HepG2 (cell line): Measurements from ENCODE around the gene ANXA10. TPM values are rescaled to one million over a fixed set of nuclear protein-coding genes. Genes with fewer than 3 reads are reported as not detected.
A peak's percentile ranks its signal among the peaks of the same experiment; 100 is the strongest.

Experiments used
- AHDC1 ChIP-seq: sonication (generic); formaldehyde crosslinking; IDR thresholded peaks from 2 replicates; pipeline ENCODE4 v1.5.1; 2020; ENCODE audit warnings: mild to moderate bottlenecking, missing genetic modification reagents, borderline replicate concordance
- ARID5B ChIP-seq: IDR thresholded peaks from 2 replicates; pipeline ENCODE4 v1.4.0; 2020; ENCODE audit warnings: mild to moderate bottlenecking, missing genetic modification reagents
- DPF2 ChIP-seq: sonication (generic); formaldehyde crosslinking; IDR thresholded peaks from 2 replicates; pipeline ENCODE4 v1.4.0; 2020; ENCODE audit warnings: mild to moderate bottlenecking, low read depth, missing genetic modification reagents, borderline replicate concordance
- ELF3 ChIP-seq: IDR thresholded peaks from 2 replicates; pipeline ENCODE4 v1.6.1; 2016; ENCODE audit warnings: missing genetic modification reagents, missing compliant biosample characterization
- EZH2 ChIP-seq: conservative IDR thresholded peaks from 2 replicates; pipeline ENCODE4 v1.6.1; 2012; ENCODE audit warnings: mild to moderate bottlenecking, low read depth, low read length, moderate library complexity
- FOXA3 ChIP-seq: IDR thresholded peaks from 2 replicates; pipeline ENCODE4 v1.6.1; 2016; ENCODE audit warnings: missing genetic modification reagents, missing compliant biosample characterization
- JDP2 ChIP-seq: sonication (generic); formaldehyde crosslinking; IDR thresholded peaks from 2 replicates; pipeline ENCODE4 v1.8.1; 2022; ENCODE audit warnings: missing genetic modification reagents, borderline replicate concordance
- NKX3-1 ChIP-seq: sonication (generic); formaldehyde crosslinking; IDR thresholded peaks from 2 replicates; pipeline ENCODE4 v1.5.0; 2020; ENCODE audit warnings: missing genetic modification reagents
- PHB2 ChIP-seq: fragments of 450-650 bp; IDR thresholded peaks from 2 replicates; pipeline ENCODE4 v1.6.1; 2018; ENCODE audit not compliant: partially characterized antibody
- PTBP1 ChIP-seq: fragments of 200-400 bp; formaldehyde crosslinking; IDR thresholded peaks from 2 replicates; pipeline ENCODE4 v1.6.1; 2018; ENCODE audit warnings: low read length, low read depth; ENCODE audit not compliant: poor library complexity, severe bottlenecking
- RELA ChIP-seq: sonication (generic); formaldehyde crosslinking; IDR thresholded peaks from 2 replicates; pipeline ENCODE4 v1.4.0; 2020; ENCODE audit warnings: missing genetic modification reagents
- SMAD3 ChIP-seq: sonication (generic); formaldehyde crosslinking; IDR thresholded peaks from 2 replicates; pipeline ENCODE4 v1.4.0; 2020; ENCODE audit warnings: missing genetic modification reagents
- SP140L ChIP-seq: sonication (generic); formaldehyde crosslinking; IDR thresholded peaks from 2 replicates; pipeline ENCODE4 v1.4.0; 2020; ENCODE audit warnings: missing genetic modification reagents, borderline replicate concordance
- TBX2 ChIP-seq: sonication (generic); formaldehyde crosslinking; IDR thresholded peaks from 2 replicates; pipeline ENCODE4 v1.5.0; 2020; ENCODE audit warnings: missing genetic modification reagents, mild to moderate bottlenecking, borderline replicate concordance
- ZNF274 ChIP-seq: sonication (generic); formaldehyde crosslinking; IDR thresholded peaks from 2 replicates; pipeline ENCODE4 v1.5.1; 2020; ENCODE audit warnings: mild to moderate bottlenecking, missing genetic modification reagents
- ZNF33A ChIP-seq: sonication (generic); formaldehyde crosslinking; IDR thresholded peaks from 2 replicates; pipeline ENCODE4 v1.5.1; 2020; ENCODE audit warnings: missing genetic modification reagents, mild to moderate bottlenecking, moderate library complexity, borderline replicate concordance
- ZNF530 ChIP-seq: sonication (generic); formaldehyde crosslinking; IDR thresholded peaks from 2 replicates; pipeline ENCODE4 v1.5.0; 2020; ENCODE audit warnings: low read depth, mild to moderate bottlenecking, missing genetic modification reagents
- ZNF746 ChIP-seq: sonication (generic); formaldehyde crosslinking; IDR thresholded peaks from 2 replicates; pipeline ENCODE4 v1.8.0; 2022; ENCODE audit warnings: mild to moderate bottlenecking, missing genetic modification reagents
- ZNF768 ChIP-seq: sonication (generic); formaldehyde crosslinking; IDR thresholded peaks from 2 replicates; pipeline ENCODE4 v1.4.0; 2020; ENCODE audit warnings: missing genetic modification reagents
- ZNF781 ChIP-seq: sonication (generic); formaldehyde crosslinking; IDR thresholded peaks from 2 replicates; pipeline ENCODE4 v1.5.1; 2020; ENCODE audit warnings: borderline replicate concordance, mild to moderate bottlenecking, missing genetic modification reagents; ENCODE audit errors: not compliant biosample characterization
- polyA plus RNA-seq, 8 experiments: library from polyadenylated mRNA; depleted of rRNA in 3 of 8; stranded (reverse) in 7 of 8; unstranded in 1 of 8; fragments of >200 nt; fragmentation: Illumina TruSeq in 4 of 8; extraction: Trizol in 4 of 8; gene quantifications; 2 replicates each; pipeline versions ENCODE4 v1.2.1 to v1.2.3, GENCODE V29; 2011 to 2016; ENCODE audit warnings: low read depth in 4 of 8, missing spikeins in 1 of 8, mixed read lengths in 1 of 8; ENCODE audit not compliant: insufficient read depth in 1 of 8
- total RNA-seq, 5 experiments: library from RNA; depleted of rRNA; stranded (reverse); fragments of >200 nt; fragmentation: Illumina TruSeq; extraction: Trizol; gene quantifications; 2 replicates each; pipeline ENCODE4 v1.2.3, GENCODE V29; 2016; ENCODE audit warnings: low read depth in 1 of 5
- TF ChIP-seq, protein P1 (sequence below): sonication (generic); formaldehyde crosslinking; IDR thresholded peaks from 2 replicates; pipeline ENCODE4 v1.5.0; 2020; ENCODE audit warnings: missing genetic modification reagents, mild to moderate bottlenecking, borderline replicate concordance

ANXA10 gene
- total and polyA plus RNA-seq, 2 of the 13 experiments (the other 11 are each of a cell fraction or from before 2014, with no cell fraction given) = 0.08 TPM; not detected in 1

GRCh38 chr4:168164915-168165548 is 72.7 kb downstream of the ANXA10 start (continued):
- TF ChIP-seq JDP2 (CRISPR knock-in tag) (no peak), TBX2 (CRISPR knock-in tag) (no peak), SMAD3 (CRISPR knock-in tag) (no peak), ZNF768 (no peak), ZNF530 (CRISPR knock-in tag) (no peak), ZNF274 (no peak), DPF2 (CRISPR knock-in tag) (no peak), PTBP1 (no peak), ZNF33A (CRISPR knock-in tag) (no peak), FOXA3 (CRISPR knock-in tag) (peak; percentile 69), RELA (CRISPR knock-in tag) (no peak), ELF3 (0 out of 2 replicates have a peak, but pooled peaks have one; percentile 28), ARID5B (peak; percentile 53; the same call in 1 of the 2 replicates), EZH2 (no peak), ZNF781 (CRISPR knock-in tag) (no peak), PHB2 (no peak), ZNF746 (CRISPR knock-in tag) (no peak), NKX3-1 (no peak), AHDC1 (CRISPR knock-in tag) (peak; percentile 36; the same call in 1 of the 2 replicates), SP140L (CRISPR knock-in tag) (no peak)
- TF ChIP-seq, protein P1, sequence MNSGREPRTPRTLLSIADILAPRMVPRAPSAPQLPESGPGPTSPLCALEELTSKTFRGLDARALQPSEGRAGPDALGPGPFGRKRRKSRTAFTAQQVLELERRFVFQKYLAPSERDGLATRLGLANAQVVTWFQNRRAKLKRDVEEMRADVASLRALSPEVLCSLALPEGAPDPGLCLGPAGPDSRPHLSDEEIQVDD = no peak
